Keratinocyte (primary cell): ENCODE measurements around the gene LMTK2. TPM values are rescaled to one million over a fixed set of nuclear protein-coding genes. Genes with fewer than 3 reads are reported as not detected.

Experiments used
- DNase-seq: peaks from one replicate; pipeline ENCODE4 v3.0.0-alpha.2; 2011; ENCODE audit warnings: low read depth, missing footprints, low spot score
- FAIRE-seq: peaks from 2 replicates; lab custom pipeline; 2011; peaks lifted over from hg19 to GRCh38; lab: Jason Lieb, UNC
- H2AFZ ChIP-seq: 2 replicates; pipeline ENCODE4 v1.6.0; 2012; ENCODE audit warnings: low read length, control low read depth, inconsistent platforms; ENCODE audit not compliant: control insufficient read depth
- H3K27ac ChIP-seq: 2 replicates; pipeline ENCODE4 v1.5.1; 2011; ENCODE audit warnings: low read length; ENCODE audit not compliant: control insufficient read depth, insufficient read depth
- H3K27me3 ChIP-seq: 3 replicates; pipeline ENCODE4 v1.6.0; 2011; ENCODE audit warnings: low read length; ENCODE audit not compliant: control insufficient read depth, insufficient read depth; ENCODE audit errors: extremely low read depth
- H3K36me3 ChIP-seq, 2 experiments: 2 replicates in 1 of 2; 3 replicates in 1 of 2; pipeline ENCODE4 v1.5.1; 2011; ENCODE audit warnings: low read length in 2 of 2, mild to moderate bottlenecking in 1 of 2; ENCODE audit not compliant: control insufficient read depth in 2 of 2, insufficient read depth in 2 of 2; ENCODE audit errors: extremely low read depth in 1 of 2
- H3K4me1 ChIP-seq: 3 replicates; pipeline ENCODE4 v1.5.1; 2011; ENCODE audit warnings: low read length; ENCODE audit not compliant: control insufficient read depth, insufficient read depth; ENCODE audit errors: extremely low read depth
- H3K4me2 ChIP-seq: 3 replicates; pipeline ENCODE4 v1.6.0; 2011; ENCODE audit warnings: low read depth, low read length; ENCODE audit not compliant: control insufficient read depth, insufficient read depth; ENCODE audit errors: extremely low read depth
- H3K4me3 ChIP-seq, 3 experiments: fragments of 200-600 bp in 1 of 3; sonication (generic) in 1 of 3; 2 replicates in 2 of 3; 3 replicates in 1 of 3; pipeline ENCODE4 v1.5.1; 2011 to 2016; ENCODE audit warnings: low read length in 3 of 3, mild to moderate bottlenecking in 3 of 3, control low read depth in 2 of 3, inconsistent platforms in 1 of 3, low read depth in 1 of 3, mixed read lengths in 1 of 3, mixed run types in 1 of 3, moderate library complexity in 1 of 3; ENCODE audit not compliant: control insufficient read depth in 2 of 3, insufficient read depth in 2 of 3; ENCODE audit errors: extremely low read depth in 1 of 3
- H3K79me2 ChIP-seq: 2 replicates; pipeline ENCODE4 v1.6.0; 2012; ENCODE audit warnings: low read length; ENCODE audit not compliant: control insufficient read depth, insufficient read depth
- H3K9ac ChIP-seq: 3 replicates; pipeline ENCODE4 v1.6.0; 2011; ENCODE audit warnings: low read length; ENCODE audit not compliant: control insufficient read depth, insufficient read depth; ENCODE audit errors: extremely low read depth
- H3K9me1 ChIP-seq: 3 replicates; pipeline ENCODE4 v1.6.0; 2011; ENCODE audit warnings: low read length; ENCODE audit not compliant: control insufficient read depth, insufficient read depth; ENCODE audit errors: extremely low read depth
- H3K9me3 ChIP-seq: 2 replicates; pipeline ENCODE4 v1.5.1; 2012; ENCODE audit warnings: low read depth, low read length; ENCODE audit not compliant: control insufficient read depth
- H4K20me1 ChIP-seq: 3 replicates; pipeline ENCODE4 v1.6.0; 2011; ENCODE audit warnings: low read length; ENCODE audit not compliant: control insufficient read depth, insufficient read depth; ENCODE audit errors: extremely low read depth
- EZH2 ChIP-seq: IDR thresholded peaks from one replicate; pipeline ENCODE4 v1.6.1; 2012; ENCODE audit warnings: inconsistent platforms, mild to moderate bottlenecking, low read length, moderate library complexity
- dilution Hi-C: fragments of 300-500 bp; cut with MboI; formaldehyde crosslinking; loops from one replicate; pipeline ENCODE4 v1.7.0; 2020; ENCODE audit warnings: low sequenced_read_pairs; ENCODE audit not compliant: extremely low pct_ligation_motif_present
- polyA plus RNA-seq, 5 experiments: library from polyadenylated mRNA; depleted of rRNA in 3 of 5; stranded (reverse) in 3 of 5; stranded (forward) in 1 of 5; unstranded in 1 of 5; fragments of >200 nt; gene quantifications; 1 replicate in 1 of 5; 2 replicates in 3 of 5; 3 replicates in 1 of 5; pipeline versions ENCODE4 v1.2.1 to v1.2.3, GENCODE V29; 2011 to 2012; ENCODE audit warnings: missing spikeins in 2 of 5, low read depth in 1 of 5, low replicate concordance in 1 of 5
- TF ChIP-seq, protein P1 (sequence below), 3 experiments: IDR thresholded peaks in 1 of 3; conservative IDR thresholded peaks in 1 of 3; optimal IDR thresholded peaks in 1 of 3; 2 replicates in 2 of 3; 3 replicates in 1 of 3; pipeline versions ENCODE3 to v1.5.1; 2011; ENCODE audit warnings: low read length in 3 of 3, mild to moderate bottlenecking in 3 of 3, moderate library complexity in 2 of 3, control low read depth in 1 of 3, inconsistent platforms in 1 of 3; ENCODE audit not compliant: insufficient read depth in 2 of 3; ENCODE audit errors: extremely low read depth in 1 of 3

LMTK2 gene
- polyA plus RNA-seq, 1 donor (not counting 4 experiments of a cell fraction or from before 2014, with no cell fraction given), result 6.6 TPM

DNA sequence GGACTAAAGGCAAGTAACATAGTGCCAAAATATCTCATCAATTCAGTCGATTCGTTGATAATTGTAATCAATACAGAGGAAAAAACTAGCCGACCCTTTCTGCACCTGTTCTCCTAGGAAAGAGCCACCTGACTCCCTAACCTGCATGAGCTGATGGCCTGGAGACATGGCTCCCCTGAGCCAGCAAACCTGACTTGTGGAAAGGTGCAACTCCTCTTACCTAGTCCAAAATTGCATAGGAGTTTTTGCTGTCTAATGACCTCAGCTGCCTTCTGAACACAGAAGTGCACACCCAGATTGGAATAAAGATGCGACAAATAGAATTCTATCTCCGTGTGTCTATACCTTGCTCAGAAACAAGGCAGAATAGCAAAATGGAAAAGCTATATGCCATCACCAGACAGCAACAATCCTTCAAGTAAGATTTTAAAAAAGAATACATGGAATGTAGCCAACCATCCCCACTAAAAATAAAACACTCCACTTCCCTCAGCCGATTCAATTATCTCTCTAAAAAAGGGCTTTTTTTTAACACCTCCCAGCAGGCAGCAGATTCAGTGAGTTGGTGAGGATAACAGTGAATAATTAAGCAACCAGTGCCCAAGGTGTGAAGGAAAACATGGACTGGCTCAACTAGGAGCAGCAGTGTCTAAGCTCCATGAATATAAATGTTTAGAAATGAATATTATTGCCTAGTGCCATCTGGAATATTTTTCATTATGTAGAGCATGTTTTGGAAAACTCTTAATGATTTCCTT lies 26.6 kb upstream of the LMTK2 start:
- Histone ChIP-seq H3K27ac (no peak overlapping the region), H2AFZ (no peak overlapping the region), H3K27me3 (no peaks in the 10 kb centered on the region), H3K79me2 (no peaks in the 10 kb centered on the region), H3K4me1 (no peaks in the 10 kb centered on the region), H3K9ac (no peak overlapping the region), H3K36me3 (no peaks in the 10 kb centered on the region), H4K20me1 (no peaks in the 10 kb centered on the region), H3K9me1 (no peaks in the 10 kb centered on the region), H3K4me3 (no peak overlapping the region), H3K9me3 (no peaks in the 10 kb centered on the region), H3K4me2 (no peak overlapping the region)
- dilution Hi-C loops, result no loop called here
- no peak for FAIRE-seq
- TF ChIP-seq, protein P1, sequence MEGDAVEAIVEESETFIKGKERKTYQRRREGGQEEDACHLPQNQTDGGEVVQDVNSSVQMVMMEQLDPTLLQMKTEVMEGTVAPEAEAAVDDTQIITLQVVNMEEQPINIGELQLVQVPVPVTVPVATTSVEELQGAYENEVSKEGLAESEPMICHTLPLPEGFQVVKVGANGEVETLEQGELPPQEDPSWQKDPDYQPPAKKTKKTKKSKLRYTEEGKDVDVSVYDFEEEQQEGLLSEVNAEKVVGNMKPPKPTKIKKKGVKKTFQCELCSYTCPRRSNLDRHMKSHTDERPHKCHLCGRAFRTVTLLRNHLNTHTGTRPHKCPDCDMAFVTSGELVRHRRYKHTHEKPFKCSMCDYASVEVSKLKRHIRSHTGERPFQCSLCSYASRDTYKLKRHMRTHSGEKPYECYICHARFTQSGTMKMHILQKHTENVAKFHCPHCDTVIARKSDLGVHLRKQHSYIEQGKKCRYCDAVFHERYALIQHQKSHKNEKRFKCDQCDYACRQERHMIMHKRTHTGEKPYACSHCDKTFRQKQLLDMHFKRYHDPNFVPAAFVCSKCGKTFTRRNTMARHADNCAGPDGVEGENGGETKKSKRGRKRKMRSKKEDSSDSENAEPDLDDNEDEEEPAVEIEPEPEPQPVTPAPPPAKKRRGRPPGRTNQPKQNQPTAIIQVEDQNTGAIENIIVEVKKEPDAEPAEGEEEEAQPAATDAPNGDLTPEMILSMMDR (optimal IDR thresholded peaks at IDR 0.05 in 1 of 3, IDR thresholded peaks at IDR 0.05 in 1 of 3, conservative IDR thresholded peaks at IDR 0.05 in 1 of 3; ENCODE audit: extremely low read depth in 1 of 3, insufficient read depth in 2 of 3, low read length in 3 of 3), result no peak
- TF ChIP-seq EZH2, result no peak
- no peak for DNase-seq

DNA sequence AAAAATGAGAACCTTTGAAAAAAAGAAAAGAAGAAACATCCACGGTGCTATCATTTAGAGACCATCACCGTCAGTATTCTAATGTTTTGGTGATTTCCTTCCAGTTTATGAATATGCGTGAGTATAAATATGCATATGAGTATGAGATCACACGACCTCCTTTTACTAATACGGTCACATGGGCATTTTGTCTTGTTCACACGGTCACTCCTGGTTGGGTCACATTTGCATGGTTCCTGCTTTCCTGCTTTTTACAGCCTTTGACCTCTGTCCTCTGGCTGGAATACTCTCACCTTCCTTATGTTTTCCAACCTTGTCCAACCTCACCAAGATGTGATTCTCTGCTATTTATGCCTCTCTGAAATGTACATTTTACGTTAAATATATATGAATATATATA lies 25.3 kb upstream of the LMTK2 start:
- dilution Hi-C loops, result no loop called here
- no peak for FAIRE-seq
- Histone ChIP-seq H4K20me1 (no peaks in the 10 kb centered on the region), H3K27ac (no peak overlapping the region), H3K4me2 (no peak overlapping the region), H3K9me1 (no peaks in the 10 kb centered on the region), H3K9ac (no peak overlapping the region), H3K4me1 (peaks cover 10% of the 10 kb centered on the region), H3K36me3 (no peaks in the 10 kb centered on the region), H3K9me3 (no peaks in the 10 kb centered on the region), H3K4me3 (no peak overlapping the region), H3K27me3 (no peaks in the 10 kb centered on the region), H3K79me2 (no peaks in the 10 kb centered on the region), H2AFZ (no peak overlapping the region)
- TF ChIP-seq EZH2, result no peak
- TF ChIP-seq, protein P1 (optimal IDR thresholded peaks at IDR 0.05 in 1 of 3, IDR thresholded peaks at IDR 0.05 in 1 of 3, conservative IDR thresholded peaks at IDR 0.05 in 1 of 3; ENCODE audit: extremely low read depth in 1 of 3, insufficient read depth in 2 of 3, low read length in 3 of 3), result no peak
- no peak for DNase-seq
